H9 (cell line): ENCODE results near the gene TGM2. TPM values are rescaled to one million over a fixed set of nuclear protein-coding genes. Genes with fewer than 3 reads are reported as not detected.

Experiments
- DNase-seq: peaks from one replicate; pipeline ENCODE4 v3.0.0-alpha.2; 2017
- H2AFZ ChIP-seq: one replicate; pipeline ENCODE4 v1.6.1; 2013; ENCODE audit warnings: mild to moderate bottlenecking, low read length, control low read depth, moderate library complexity
- H2AK5ac ChIP-seq: 2 replicates; pipeline ENCODE4 v1.6.1; 2013; ENCODE audit warnings: low read length, control low read depth, mixed read lengths; ENCODE audit not compliant: insufficient read length
- H2BK120ac ChIP-seq: one replicate; pipeline ENCODE4 v1.6.1; 2013; ENCODE audit warnings: low read depth, mild to moderate bottlenecking, low read length, control low read depth, inconsistent platforms; ENCODE audit not compliant: poor library complexity, severe bottlenecking
- H2BK12ac ChIP-seq: 2 replicates; pipeline ENCODE4 v1.6.1; 2013; ENCODE audit warnings: low read length, control low read depth, mixed read lengths, low read depth; ENCODE audit not compliant: insufficient read length
- H2BK15ac ChIP-seq: 2 replicates; pipeline ENCODE4 v1.6.1; 2013; ENCODE audit warnings: low read depth, low read length, control low read depth
- H2BK20ac ChIP-seq: one replicate; pipeline ENCODE4 v1.6.1; 2013; ENCODE audit warnings: low read depth, mild to moderate bottlenecking, low read length, control low read depth, inconsistent platforms; ENCODE audit not compliant: poor library complexity, severe bottlenecking
- H2BK5ac ChIP-seq: 2 replicates; pipeline ENCODE4 v1.6.1; 2013; ENCODE audit warnings: low read length, control low read depth, mixed read lengths; ENCODE audit not compliant: insufficient read length
- H3K14ac ChIP-seq: 2 replicates; pipeline ENCODE4 v1.6.1; 2013; ENCODE audit warnings: low read length, control low read depth; ENCODE audit not compliant: insufficient read depth
- H3K18ac ChIP-seq: 2 replicates; pipeline ENCODE4 v1.6.1; 2013; ENCODE audit warnings: low read depth, mild to moderate bottlenecking, mixed read lengths, low read length, control low read depth; ENCODE audit not compliant: insufficient read length
- H3K23ac ChIP-seq: 2 replicates; pipeline ENCODE4 v1.6.1; 2013; ENCODE audit warnings: low read length, control low read depth, mixed read lengths, low read depth; ENCODE audit not compliant: insufficient read length
- H3K23me2 ChIP-seq: 2 replicates; pipeline ENCODE4 v1.6.1; 2013; ENCODE audit warnings: low read depth, mild to moderate bottlenecking, mixed read lengths, low read length, control low read depth; ENCODE audit not compliant: insufficient read length, poor library complexity, severe bottlenecking
- H3K27ac ChIP-seq: 2 replicates; pipeline ENCODE4 v1.5.1; 2013; ENCODE audit warnings: low read length, control low read depth, mixed read lengths, low read depth; ENCODE audit not compliant: insufficient read length
- H3K27me3 ChIP-seq: 2 replicates; pipeline ENCODE4 v1.6.1; 2013; ENCODE audit warnings: low read length, control low read depth, inconsistent platforms; ENCODE audit not compliant: insufficient read depth
- H3K4ac ChIP-seq: 2 replicates; pipeline ENCODE4 v1.6.1; 2013; ENCODE audit warnings: low read depth, mild to moderate bottlenecking, control low read depth, inconsistent platforms, low read length, moderate library complexity
- H3K4me1 ChIP-seq: 2 replicates; pipeline ENCODE4 v1.6.1; 2013; ENCODE audit warnings: low read length, control low read depth, inconsistent platforms; ENCODE audit not compliant: insufficient read depth
- H3K4me2 ChIP-seq: 2 replicates; pipeline ENCODE4 v1.6.1; 2013; ENCODE audit warnings: low read length, control low read depth, mixed read lengths; ENCODE audit not compliant: insufficient read length, insufficient read depth
- H3K56ac ChIP-seq: 2 replicates; pipeline ENCODE4 v1.6.1; 2013; ENCODE audit warnings: low read depth, mild to moderate bottlenecking, mixed read lengths, low read length, control low read depth; ENCODE audit not compliant: insufficient read length
- H3K79me1 ChIP-seq: 2 replicates; pipeline ENCODE4 v1.6.1; 2013; ENCODE audit warnings: low read depth, mild to moderate bottlenecking, moderate library complexity, low read length, control low read depth, inconsistent platforms; ENCODE audit not compliant: insufficient read depth, poor library complexity, severe bottlenecking
- H3K79me2 ChIP-seq: 2 replicates; pipeline ENCODE4 v1.6.1; 2013; ENCODE audit warnings: low read length, control low read depth, inconsistent platforms; ENCODE audit not compliant: insufficient read depth
- H3K9ac ChIP-seq: 2 replicates; pipeline ENCODE4 v1.6.1; 2013; ENCODE audit warnings: low read length, control low read depth, mixed read lengths; ENCODE audit not compliant: insufficient read length; ENCODE audit errors: extremely low read depth
- H3K9me3 ChIP-seq: one replicate; pipeline ENCODE4 v1.6.1; 2013; ENCODE audit warnings: low read depth, low read length, inconsistent platforms; ENCODE audit not compliant: control insufficient read depth
- H3T11ph ChIP-seq: one replicate; pipeline ENCODE4 v1.6.1; 2013; ENCODE audit warnings: mild to moderate bottlenecking, low read length, control low read depth, inconsistent platforms
- H4K20me1 ChIP-seq: one replicate; pipeline ENCODE4 v1.6.1; 2013; ENCODE audit not compliant: control insufficient read depth, insufficient read length, insufficient read depth
- H4K5ac ChIP-seq: 2 replicates; pipeline ENCODE4 v1.6.1; 2013; ENCODE audit warnings: low read depth, mild to moderate bottlenecking, mixed read lengths, low read length, control low read depth; ENCODE audit not compliant: insufficient read length
- H4K8ac ChIP-seq: replicated peaks from 2 replicates; pipeline ENCODE4 v1.6.1; 2013; ENCODE audit warnings: low read length, control low read depth, mixed read lengths, low read depth; ENCODE audit not compliant: insufficient read length
- H4K91ac ChIP-seq: 2 replicates; pipeline ENCODE4 v1.6.1; 2013; ENCODE audit warnings: low read depth, mild to moderate bottlenecking, moderate library complexity, mixed read lengths, low read length, control low read depth; ENCODE audit not compliant: insufficient read length
- H3K27ac Mint-ChIP-seq, 3 experiments: 2 replicates in 2 of 3; 3 replicates in 1 of 3; pipeline ENCODE4 v1.8.0; 2020 to 2021; ENCODE audit warnings: mixed read lengths in 3 of 3, mild to moderate bottlenecking in 1 of 3, moderate library complexity in 1 of 3
- H3K27me3 Mint-ChIP-seq: 2 replicates; pipeline ENCODE4 v1.8.0; 2021; ENCODE audit warnings: low read depth, mild to moderate bottlenecking, moderate library complexity, mixed read lengths
- H3K36me3 Mint-ChIP-seq, 3 experiments: 2 replicates in 2 of 3; 3 replicates in 1 of 3; pipeline ENCODE4 v1.8.0; 2020 to 2021; ENCODE audit warnings: low read depth in 3 of 3, mixed read lengths in 3 of 3; ENCODE audit not compliant: insufficient read depth in 1 of 3
- H3K4me1 Mint-ChIP-seq, 2 experiments: 2 replicates each; pipeline ENCODE4 v1.8.0; 2020; ENCODE audit warnings: mixed read lengths in 2 of 2
- H3K4me3 Mint-ChIP-seq, 2 experiments: 2 replicates in 1 of 2; 3 replicates in 1 of 2; pipeline ENCODE4 v1.8.0; 2020 to 2021; ENCODE audit warnings: mild to moderate bottlenecking in 2 of 2, mixed read lengths in 2 of 2, moderate library complexity in 1 of 2
- H3K9me3 Mint-ChIP-seq, 2 experiments: 2 replicates in 1 of 2; 3 replicates in 1 of 2; pipeline ENCODE4 v1.8.0; 2020; ENCODE audit warnings: mild to moderate bottlenecking in 2 of 2, mixed read lengths in 2 of 2, moderate library complexity in 1 of 2
- WGBS: extraction: QIAGEN DNeasy Blood & Tissue Kit; methylation state at CpG from one replicate; pipeline ENCODE4 v1.1.7; 2013; ENCODE audit warnings: missing lambda C conversion rate, low lambda C conversion rate, mixed read lengths; ENCODE audit not compliant: insufficient read length; ENCODE audit errors: extremely low coverage; 5-methylcytosine and 5-hydroxymethylcytosine counted together
- total RNA-seq: library from RNA; stranded (reverse); gene quantifications from 2 replicates; pipeline ENCODE4 v1.2.1, GENCODE V29; 2021
- TF ChIP-seq, protein P1 (sequence below): fragments of 200-600 bp; sonication (generic); conservative IDR thresholded peaks from 3 replicates; pipeline ENCODE4 v1.8.0; 2021; ENCODE audit warnings: antibody characterized with exemption, mild to moderate bottlenecking

TGM2 gene
- total RNA-seq, 1 experiment from 2014 or later: 1.1 TPM

- Mint-ChIP-seq H3K36me3 (no peaks in the 10 kb centered on the region; a peak in 1 of 7 replicates), H3K4me3 (no peak overlapping the region), H3K27ac (0 out of 7 replicates have a peak overlapping the region, but pooled peaks of 1 of the 3 experiments have one; percentile 28), H3K4me1 (peaks cover 9 to 30% of the 10 kb centered on the region in 2 experiments), H3K9me3 (no peaks in the 10 kb centered on the region), H3K27me3 (no peaks in the 10 kb centered on the region; the same call in 1 of the 2 replicates)
- no peaks in the 10 kb centered on the region for H3K23me2 ChIP-seq
- no peak for DNase-seq
- H3T11ph ChIP-seq: no peak overlapping the region
- no peak overlapping the region for H2AFZ ChIP-seq
- no peak overlapping the region for H4K5ac ChIP-seq
- no peak overlapping the region for H3K18ac ChIP-seq
- H4K20me1 ChIP-seq: no peaks in the 10 kb centered on the region
- H2BK12ac ChIP-seq: no peak overlapping the region
- H4K8ac ChIP-seq: no peak overlapping the region
- H3K79me2 ChIP-seq: no peaks in the 10 kb centered on the region
- TF ChIP-seq, protein P1, sequence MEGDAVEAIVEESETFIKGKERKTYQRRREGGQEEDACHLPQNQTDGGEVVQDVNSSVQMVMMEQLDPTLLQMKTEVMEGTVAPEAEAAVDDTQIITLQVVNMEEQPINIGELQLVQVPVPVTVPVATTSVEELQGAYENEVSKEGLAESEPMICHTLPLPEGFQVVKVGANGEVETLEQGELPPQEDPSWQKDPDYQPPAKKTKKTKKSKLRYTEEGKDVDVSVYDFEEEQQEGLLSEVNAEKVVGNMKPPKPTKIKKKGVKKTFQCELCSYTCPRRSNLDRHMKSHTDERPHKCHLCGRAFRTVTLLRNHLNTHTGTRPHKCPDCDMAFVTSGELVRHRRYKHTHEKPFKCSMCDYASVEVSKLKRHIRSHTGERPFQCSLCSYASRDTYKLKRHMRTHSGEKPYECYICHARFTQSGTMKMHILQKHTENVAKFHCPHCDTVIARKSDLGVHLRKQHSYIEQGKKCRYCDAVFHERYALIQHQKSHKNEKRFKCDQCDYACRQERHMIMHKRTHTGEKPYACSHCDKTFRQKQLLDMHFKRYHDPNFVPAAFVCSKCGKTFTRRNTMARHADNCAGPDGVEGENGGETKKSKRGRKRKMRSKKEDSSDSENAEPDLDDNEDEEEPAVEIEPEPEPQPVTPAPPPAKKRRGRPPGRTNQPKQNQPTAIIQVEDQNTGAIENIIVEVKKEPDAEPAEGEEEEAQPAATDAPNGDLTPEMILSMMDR: no peak
- H3K4me1 ChIP-seq: no peaks in the 10 kb centered on the region
- H3K4ac ChIP-seq: no peak overlapping the region
- no peaks in the 10 kb centered on the region for H3K9me3 ChIP-seq
- no peak overlapping the region for H2BK15ac ChIP-seq
- H2BK5ac ChIP-seq: no peak overlapping the region
- H3K79me1 ChIP-seq: no peaks in the 10 kb centered on the region
- H2BK20ac ChIP-seq: no peak overlapping the region
- no peaks in the 10 kb centered on the region for H3K27me3 ChIP-seq
- no peak overlapping the region for H2AK5ac ChIP-seq
- H3K9ac ChIP-seq: no peak overlapping the region
- no CpG with 5 or more reads among the region's 9 CpGs for WGBS
- no peak overlapping the region for H3K23ac ChIP-seq
- H2BK120ac ChIP-seq: no peak overlapping the region
- H3K56ac ChIP-seq: no peak overlapping the region
- no peak overlapping the region for H3K4me2 ChIP-seq
- H4K91ac ChIP-seq: no peak overlapping the region
- no peak overlapping the region for H3K14ac ChIP-seq
- H3K27ac ChIP-seq: no peak overlapping the region
These were observed 19.9 kb downstream of the TGM2 start for GRCh38 chr20:38144974-38145728.
